Uterus (tissue), 2 donors: ENCODE measurements around the gene TMEM239.

Source experiments
- POLR2A ChIP-seq, 2 donors: fragments of 450-650 bp; IDR thresholded peaks; one replicate each; pipeline ENCODE4 v1.6.1; 2016; ENCODE audit warnings: antibody characterized with exemption in 2 of 2, mild to moderate bottlenecking in 1 of 2, moderate library complexity in 1 of 2
- TF ChIP-seq, protein P1 (sequence below), 4 experiments: fragments of 200-600 bp in 2 of 4; fragments of 450-650 bp in 2 of 4; sonication (generic) in 2 of 4; IDR thresholded peaks; one replicate each; pipeline ENCODE4 v1.5.1; 2016 to 2019; ENCODE audit warnings: antibody characterized with exemption in 4 of 4, mild to moderate bottlenecking in 2 of 4, moderate library complexity in 1 of 4

DNA sequence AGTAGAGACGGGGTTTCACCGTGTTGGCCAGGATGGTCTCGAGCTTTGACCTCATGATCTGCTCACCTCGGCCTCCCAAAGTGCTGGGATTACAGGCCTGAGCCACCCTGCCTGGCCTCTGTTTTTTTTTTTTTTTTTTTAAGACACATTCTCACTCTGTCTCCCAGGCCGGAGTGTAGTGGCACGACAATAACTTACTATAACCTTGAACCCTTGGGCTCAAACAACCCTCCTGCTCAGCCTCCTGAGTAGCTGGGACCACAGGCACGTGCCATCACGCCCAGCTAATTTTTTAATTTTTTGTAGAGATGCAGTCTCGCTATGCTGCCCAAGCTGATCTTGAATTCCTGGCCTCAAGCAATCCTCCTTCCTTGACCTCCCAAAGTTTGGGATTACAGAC, 42.4 kb upstream of the TMEM239 start:
- TF ChIP-seq POLR2A (IDR thresholded peaks at IDR 0.05): no peak
- TF ChIP-seq, protein P1, sequence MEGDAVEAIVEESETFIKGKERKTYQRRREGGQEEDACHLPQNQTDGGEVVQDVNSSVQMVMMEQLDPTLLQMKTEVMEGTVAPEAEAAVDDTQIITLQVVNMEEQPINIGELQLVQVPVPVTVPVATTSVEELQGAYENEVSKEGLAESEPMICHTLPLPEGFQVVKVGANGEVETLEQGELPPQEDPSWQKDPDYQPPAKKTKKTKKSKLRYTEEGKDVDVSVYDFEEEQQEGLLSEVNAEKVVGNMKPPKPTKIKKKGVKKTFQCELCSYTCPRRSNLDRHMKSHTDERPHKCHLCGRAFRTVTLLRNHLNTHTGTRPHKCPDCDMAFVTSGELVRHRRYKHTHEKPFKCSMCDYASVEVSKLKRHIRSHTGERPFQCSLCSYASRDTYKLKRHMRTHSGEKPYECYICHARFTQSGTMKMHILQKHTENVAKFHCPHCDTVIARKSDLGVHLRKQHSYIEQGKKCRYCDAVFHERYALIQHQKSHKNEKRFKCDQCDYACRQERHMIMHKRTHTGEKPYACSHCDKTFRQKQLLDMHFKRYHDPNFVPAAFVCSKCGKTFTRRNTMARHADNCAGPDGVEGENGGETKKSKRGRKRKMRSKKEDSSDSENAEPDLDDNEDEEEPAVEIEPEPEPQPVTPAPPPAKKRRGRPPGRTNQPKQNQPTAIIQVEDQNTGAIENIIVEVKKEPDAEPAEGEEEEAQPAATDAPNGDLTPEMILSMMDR (IDR thresholded peaks at IDR 0.05): no peak
